Hepatocyte (in vitro differentiated cells): Measurements from ENCODE around the gene TAS2R39.

Source experiments
- EZH2 ChIP-seq: fragments of 200-600 bp; sonication (generic); IDR thresholded peaks from 2 replicates; pipeline ENCODE4 v1.6.1; 2016; ENCODE audit warnings: antibody characterized with exemption, mild to moderate bottlenecking, borderline replicate concordance
- EZH2phosphoT487 ChIP-seq: fragments of 200-600 bp; sonication (generic); IDR thresholded peaks from one replicate; pipeline ENCODE4 v1.6.1; 2018; ENCODE audit warnings: antibody characterized with exemption, mild to moderate bottlenecking, low read depth, moderate library complexity; ENCODE audit not compliant: unreplicated experiment, severe bottlenecking
- TF ChIP-seq, protein P1 (sequence below): fragments of 200-600 bp; sonication (generic); IDR thresholded peaks from 2 replicates; pipeline ENCODE4 v1.5.1; 2016; ENCODE audit warnings: antibody characterized with exemption, mild to moderate bottlenecking; ENCODE audit not compliant: poor library complexity

GRCh38 chr7:143223784-143224183 is 40.6 kb downstream of the TAS2R39 start:
- TF ChIP-seq, protein P1, sequence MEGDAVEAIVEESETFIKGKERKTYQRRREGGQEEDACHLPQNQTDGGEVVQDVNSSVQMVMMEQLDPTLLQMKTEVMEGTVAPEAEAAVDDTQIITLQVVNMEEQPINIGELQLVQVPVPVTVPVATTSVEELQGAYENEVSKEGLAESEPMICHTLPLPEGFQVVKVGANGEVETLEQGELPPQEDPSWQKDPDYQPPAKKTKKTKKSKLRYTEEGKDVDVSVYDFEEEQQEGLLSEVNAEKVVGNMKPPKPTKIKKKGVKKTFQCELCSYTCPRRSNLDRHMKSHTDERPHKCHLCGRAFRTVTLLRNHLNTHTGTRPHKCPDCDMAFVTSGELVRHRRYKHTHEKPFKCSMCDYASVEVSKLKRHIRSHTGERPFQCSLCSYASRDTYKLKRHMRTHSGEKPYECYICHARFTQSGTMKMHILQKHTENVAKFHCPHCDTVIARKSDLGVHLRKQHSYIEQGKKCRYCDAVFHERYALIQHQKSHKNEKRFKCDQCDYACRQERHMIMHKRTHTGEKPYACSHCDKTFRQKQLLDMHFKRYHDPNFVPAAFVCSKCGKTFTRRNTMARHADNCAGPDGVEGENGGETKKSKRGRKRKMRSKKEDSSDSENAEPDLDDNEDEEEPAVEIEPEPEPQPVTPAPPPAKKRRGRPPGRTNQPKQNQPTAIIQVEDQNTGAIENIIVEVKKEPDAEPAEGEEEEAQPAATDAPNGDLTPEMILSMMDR, result no peak
- TF ChIP-seq EZH2phosphoT487 (no peak), EZH2 (no peak)
